Activated CD8-positive, alpha-beta memory T cell treated with anti-CD3 and anti-CD28 coated beads, Interleukin-2, amount 50 U/mL, for 1 hour (primary cell): Measurements from ENCODE around the gene TSPEAR.
A peak's percentile ranks its signal among the peaks of the same experiment; 100 is the strongest.
"Not testable (repeated sequence)": the region's sequence is repeated elsewhere in the genome, so short reads cannot be mapped to it uniquely, and the experiment has no call there.

Experiments used
- DNase-seq: peaks from one replicate; pipeline ENCODE4 v3.0.0-alpha.2; 2020; ENCODE audit errors: extremely low read depth

Gene TSPEAR

DNA sequence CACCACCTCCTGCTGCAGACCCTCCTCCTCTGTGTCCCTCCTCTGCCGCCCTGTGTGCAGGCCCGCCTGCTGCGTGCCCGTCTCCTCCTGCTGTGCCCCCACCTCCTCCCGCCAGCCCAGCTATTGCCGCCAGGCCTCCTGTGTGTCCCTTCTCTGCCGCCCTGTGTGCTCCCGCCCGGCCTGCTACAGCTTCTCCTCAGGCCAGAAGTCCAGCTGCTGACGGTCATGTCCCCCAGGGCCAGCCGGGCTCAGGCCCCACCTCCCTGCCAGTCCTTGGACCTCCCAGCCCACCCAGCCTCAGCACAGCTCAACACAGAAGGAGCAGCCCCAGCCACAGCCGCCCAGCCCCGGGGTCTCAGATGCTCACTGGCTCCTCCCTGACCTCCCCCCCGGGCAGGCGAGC, 83.5 kb downstream of the TSPEAR start:
- DNase-seq, result not testable (repeated sequence)

- DNase-seq, result not testable (repeated sequence)
These were observed 84.1 kb downstream of the TSPEAR start for GRCh38 chr21:44627181-44627822.

GRCh38 chr21:44626673-44627143, 84.7 kb downstream of the TSPEAR start, which contains the start of gene KRTAP10-9:
KRTAP10-9 (plus strand) TSS chr21:44627093; CDS start chr21:44627172, 79 bp downstream.
- no peak for DNase-seq

DNA sequence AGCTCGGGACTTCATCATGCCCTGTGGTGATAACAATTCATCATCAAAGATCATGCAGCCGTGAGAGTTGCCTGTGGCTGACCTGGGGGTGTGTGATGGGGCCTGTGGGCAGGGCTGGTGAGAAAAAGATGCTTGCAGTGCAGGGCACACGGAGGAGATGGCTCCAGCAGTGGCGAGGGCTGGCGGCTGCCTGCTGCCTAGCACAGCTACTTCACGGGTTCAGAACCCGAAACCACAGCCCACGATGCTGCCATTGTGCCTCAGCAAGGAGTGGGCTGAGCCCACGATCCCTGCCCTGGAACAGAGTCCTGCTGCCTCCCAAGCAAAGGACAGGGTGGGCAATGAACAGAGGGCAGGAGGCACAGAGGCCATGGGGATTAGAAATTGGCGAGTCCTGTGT, 85.1 kb downstream of the TSPEAR start:
- no peak for DNase-seq

DNA sequence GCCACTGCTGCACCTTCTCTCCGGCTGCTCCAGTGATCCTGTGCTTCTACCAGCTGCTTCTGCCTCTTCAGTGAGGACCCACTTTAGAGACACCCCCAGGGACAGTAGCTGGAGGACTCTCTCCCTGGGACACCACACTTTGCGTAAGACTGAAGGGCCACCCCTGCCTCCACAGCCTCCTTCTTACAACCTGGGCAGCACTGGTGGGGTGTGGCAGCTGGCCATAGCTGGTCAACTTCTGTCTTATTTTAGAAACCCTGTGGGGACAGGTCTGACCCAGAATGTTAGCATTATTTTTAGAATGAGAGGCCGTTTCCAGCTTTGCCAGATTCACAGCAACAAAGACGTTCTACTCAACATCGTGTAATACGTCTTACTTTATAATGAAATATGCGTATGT, 85.6 kb downstream of the TSPEAR start:
- DNase-seq, result no peak

DNA sequence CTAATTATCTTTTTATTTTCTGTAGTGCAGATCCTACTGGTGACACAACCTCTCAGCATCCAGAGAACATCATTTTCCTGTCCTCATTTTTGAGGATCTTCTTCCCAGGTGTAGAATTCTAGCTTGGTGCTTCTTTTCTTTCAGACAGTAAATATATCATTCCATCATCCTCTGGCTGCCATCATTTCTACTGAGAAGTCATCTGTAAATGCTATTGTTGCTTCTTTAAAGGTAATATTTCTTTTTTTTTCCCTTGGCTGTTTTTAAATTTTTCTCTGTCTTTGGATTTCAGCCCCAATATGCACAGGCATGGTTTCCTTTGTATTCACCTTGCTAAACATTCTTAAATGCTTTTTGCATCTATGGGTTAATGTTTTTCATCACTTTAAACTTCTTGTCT, 87.8 kb downstream of the TSPEAR start:
- DNase-seq, result no peak

GRCh38 chr21:44619886-44620285, 91.5 kb downstream of the TSPEAR start:
- no peak for DNase-seq

- DNase-seq, result peak; percentile 34
These were observed 92.5 kb downstream of the TSPEAR start for GRCh38 chr21:44618909-44619308.

DNA sequence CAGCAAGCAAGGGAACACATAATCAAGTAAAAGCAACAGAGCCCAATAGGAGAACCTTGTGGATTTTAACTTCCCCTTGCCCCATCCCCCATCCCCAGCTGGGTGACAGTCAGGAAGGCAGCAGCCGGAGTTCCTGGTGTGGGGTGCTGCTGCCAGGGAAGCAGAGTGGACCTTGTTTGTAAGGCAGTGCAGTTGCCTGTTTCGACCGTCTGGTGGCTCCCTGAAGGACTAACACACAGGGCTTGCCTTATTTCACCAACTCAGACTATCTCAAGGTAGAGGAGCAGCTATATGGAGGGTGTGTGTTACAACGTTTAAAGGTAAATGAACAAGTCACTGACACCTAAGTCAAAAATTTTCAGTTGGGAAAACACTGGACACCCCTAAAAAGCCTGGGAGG, 92.9 kb downstream of the TSPEAR start:
- no peak for DNase-seq

- no peak for DNase-seq
These were observed 94.3 kb downstream of the TSPEAR start for GRCh38 chr21:44617071-44617501.

- no peak for DNase-seq
These were observed 94.8 kb downstream of the TSPEAR start for GRCh38 chr21:44616591-44616926.

GRCh38 chr21:44615911-44616590, 95.3 kb downstream of the TSPEAR start:
- DNase-seq, result no peak

- no peak for DNase-seq
These were observed 95.9 kb downstream of the TSPEAR start for GRCh38 chr21:44615466-44615865.

GRCh38 chr21:44614961-44615391, 96.4 kb downstream of the TSPEAR start:
- no peak for DNase-seq

DNA sequence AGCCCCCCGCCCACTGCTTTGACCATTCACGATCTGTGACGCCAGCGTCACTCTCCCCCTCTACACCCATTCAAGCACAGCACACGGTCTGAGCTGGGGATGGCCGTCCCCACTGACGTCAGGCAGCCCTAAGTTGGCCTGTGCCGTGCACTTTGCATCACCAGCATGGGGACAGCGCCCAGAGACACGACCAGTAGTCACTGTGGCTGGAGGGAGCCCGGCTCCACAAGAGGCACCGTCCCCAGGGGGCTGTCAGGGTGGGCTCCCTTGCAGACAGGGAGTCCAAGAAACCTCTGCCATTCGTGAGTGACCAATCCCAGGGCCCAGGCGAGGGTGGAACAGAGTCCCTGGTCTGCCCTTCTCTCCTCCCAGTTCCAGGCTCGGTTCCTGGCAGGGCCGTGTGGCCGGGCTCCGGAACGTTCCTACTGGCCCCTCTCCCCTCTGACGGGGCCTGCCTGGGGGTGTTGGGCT, 97.2 kb downstream of the TSPEAR start:
- DNase-seq, result no peak

- no peak for DNase-seq
These were observed 97.8 kb downstream of the TSPEAR start for GRCh38 chr21:44613386-44614155.

GRCh38 chr21:44612669-44613229, 98.6 kb downstream of the TSPEAR start:
- DNase-seq, result no peak

GRCh38 chr21:44612029-44612486, 99.3 kb downstream of the TSPEAR start, which contains the start of gene KRTAP10-8:
KRTAP10-8 (plus strand) TSS chr21:44612079; CDS start chr21:44612101, 22 bp downstream.
- DNase-seq, result no peak

DNA sequence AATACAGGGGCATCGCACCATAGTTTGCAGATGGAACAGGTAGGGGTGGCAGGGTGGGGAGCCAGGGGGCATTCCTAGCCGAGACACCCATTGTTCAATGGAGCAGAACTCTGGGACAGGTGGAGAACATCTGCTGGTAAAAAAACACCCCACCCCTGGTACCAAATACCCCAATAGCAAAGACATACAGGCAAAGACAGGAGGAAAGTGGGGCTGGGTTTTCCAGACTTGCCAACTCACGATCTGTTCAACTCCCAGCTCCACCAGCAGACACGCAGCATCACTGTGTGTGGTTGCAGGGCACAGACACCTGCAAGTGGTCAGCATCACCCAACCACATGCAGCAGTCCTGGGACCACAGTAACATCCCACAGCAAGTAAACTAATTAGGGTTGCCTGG, 99.8 kb downstream of the TSPEAR start:
- no peak for DNase-seq

DNA sequence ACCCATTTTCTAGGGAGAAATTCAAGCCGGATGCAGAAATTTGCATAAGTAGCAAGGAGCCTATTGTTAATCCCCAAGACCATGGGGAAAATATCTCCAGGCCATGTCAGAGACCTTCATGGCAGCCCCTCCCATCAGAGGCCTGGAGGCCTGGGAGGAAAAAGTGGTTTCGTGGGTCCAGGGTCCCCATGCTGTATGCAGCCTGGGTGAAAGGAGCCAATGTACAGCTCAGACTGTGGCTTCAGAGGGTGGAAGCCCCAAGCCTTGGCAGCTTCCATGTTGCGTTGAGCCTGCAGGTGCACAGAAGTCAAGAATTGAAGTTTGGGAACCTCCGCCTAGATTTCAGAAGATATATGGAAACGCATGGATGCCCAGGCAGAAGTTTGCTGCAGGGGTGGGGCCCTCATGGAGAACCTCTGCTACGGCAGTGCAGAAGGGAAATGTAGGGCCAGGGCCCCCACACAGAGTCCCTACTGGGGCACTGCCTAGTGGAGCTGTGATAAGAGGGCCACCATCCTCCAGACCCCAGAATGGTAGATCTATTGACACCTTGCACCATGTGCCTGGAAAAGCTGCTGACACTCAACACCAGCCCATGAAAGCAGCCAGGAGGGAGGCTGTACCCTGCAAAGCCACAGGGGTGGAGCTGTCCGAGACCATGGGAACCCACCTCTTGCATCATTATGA, 101.1 kb downstream of the TSPEAR start:
- not testable (repeated sequence) for DNase-seq

DNA sequence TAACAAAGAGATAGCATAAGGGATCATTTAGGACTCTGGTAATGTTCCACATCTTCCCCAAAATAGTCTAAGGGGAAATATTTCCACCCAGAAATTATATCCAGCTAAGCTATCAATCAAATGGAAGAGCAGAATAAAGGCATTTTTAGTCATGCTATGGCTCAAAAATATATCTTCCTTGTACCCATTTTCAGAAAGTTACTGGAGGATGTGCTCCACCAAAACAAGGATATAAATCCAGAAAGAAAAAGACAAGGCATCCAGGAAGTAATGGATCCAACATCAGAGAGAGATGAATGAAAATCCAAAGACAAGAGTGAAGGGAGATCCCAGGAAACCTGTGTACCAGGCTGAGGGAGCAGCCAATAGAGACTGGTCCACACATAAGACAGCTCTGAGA, 102.2 kb downstream of the TSPEAR start:
- no peak for DNase-seq
